ENCODE results near the gene DNAJA2.
"Not testable (repeated sequence)": the region's sequence is repeated elsewhere in the genome, so short reads cannot be mapped to it uniquely, and the experiment has no call there.

DNAJA2 gene

DNA sequence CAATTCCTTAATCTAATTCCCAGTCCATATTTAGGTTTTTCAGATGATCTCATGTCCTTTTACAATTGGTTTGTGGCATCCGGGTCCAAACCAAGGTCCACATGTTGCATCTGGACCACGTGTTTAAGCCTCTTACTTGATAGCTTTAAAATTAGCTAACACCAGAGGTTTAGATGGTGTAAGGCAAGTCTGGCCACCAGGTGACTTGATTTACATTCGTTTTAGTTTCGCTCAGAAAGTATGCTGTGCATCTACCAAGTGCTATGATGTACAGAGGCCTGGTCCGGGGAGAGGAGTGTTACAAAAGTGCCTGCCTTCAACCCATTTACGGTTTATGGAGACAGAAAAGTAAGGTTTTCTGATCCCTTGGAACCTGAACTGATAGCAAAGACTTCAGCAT is 878 bp upstream of the DNAJA2 start:
- no peak for DNase-seq

DNA sequence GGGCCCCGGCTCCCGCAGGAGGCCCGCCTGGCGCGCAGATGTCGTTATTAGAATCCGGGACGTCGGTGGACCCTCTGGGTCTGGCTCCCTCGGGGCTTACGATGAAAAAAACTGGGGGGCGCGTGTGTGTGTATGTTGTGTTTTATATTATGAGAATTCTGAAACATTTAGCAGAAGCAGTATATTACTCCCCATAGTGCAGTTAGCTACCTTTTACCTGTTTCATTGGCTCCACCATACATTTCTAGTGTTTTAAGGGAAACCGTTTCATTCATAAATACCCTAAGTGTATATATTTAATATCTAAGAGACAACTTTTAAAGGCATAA is 486 bp upstream of the DNAJA2 start:
- DNase-seq: no peak

DNA sequence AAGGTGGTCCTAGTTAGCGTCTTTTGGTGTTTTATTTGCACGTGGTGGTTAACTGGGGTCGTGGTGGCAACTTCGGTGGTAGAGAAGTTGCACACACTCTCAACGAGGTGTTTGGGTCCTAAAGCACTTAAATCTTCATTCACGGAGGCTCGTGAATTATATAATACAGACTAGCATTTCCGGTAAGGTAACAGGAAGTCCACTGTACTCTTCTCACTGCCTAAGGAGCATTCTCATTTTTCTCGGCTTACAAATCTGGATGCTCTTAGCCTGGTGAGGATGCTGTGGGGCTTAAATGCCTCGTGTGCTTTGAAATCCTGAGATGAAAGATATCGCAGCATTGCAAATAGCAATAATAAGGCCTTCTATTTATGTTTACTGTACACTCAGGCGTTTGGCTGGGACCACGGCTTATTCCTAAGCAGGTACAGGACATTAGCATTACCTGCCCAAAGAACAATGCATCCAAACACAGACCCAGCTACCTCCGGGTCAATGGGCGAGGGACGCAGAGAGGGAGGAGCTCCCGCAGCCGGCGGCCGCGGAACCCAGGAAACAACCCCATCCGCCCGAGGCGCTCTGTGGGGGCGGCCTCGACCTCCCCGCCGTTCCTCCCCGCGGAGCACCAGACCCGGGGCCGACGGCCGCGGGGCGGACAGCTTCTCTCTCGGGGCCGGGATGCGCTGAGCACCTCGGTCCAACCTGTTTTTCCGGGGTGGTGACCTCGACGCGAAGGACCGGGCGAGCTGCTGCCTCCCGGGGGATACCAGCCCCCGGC is 856 bp downstream of the DNAJA2 start:
- no peak for DNase-seq

DNA sequence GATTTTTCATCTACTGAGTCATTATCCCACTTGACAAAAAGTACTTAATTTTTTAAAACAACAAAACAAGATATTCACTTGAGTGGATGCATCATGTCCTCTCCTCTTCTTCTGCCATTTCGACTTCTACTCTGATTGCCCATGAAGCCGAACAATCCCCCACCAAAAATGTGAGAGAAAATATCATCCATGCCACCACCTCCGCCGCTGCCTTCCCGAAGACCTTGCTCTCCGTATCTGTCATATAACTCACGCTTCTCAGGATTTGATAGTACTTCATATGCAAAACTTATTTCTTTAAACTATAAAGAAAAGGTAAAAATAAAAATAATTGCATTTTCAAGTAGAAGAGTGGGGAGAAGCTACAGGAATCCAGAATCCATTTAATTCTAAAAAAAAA is 2.2 kb downstream of the DNAJA2 start:
- DNase-seq: no peak

DNA sequence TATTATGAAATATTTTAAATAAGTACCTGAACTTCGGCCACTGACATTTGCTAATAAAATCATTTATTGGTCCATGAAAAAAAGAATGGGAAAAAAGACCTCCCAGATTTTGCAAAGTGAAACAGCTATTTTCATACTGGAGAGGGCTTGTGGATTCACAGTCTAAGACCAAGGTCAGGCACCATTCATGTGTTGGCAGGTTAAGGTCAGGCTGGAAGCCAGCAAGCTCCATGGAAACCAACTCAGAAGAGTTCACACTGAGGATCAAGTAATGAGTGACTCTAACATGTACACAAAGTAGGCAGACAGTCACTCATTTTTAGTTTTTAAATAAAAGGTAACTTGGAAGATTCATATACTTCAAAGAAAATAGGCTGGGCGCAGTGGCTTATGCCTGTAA is 3.4 kb downstream of the DNAJA2 start:
- no peak for DNase-seq

DNA sequence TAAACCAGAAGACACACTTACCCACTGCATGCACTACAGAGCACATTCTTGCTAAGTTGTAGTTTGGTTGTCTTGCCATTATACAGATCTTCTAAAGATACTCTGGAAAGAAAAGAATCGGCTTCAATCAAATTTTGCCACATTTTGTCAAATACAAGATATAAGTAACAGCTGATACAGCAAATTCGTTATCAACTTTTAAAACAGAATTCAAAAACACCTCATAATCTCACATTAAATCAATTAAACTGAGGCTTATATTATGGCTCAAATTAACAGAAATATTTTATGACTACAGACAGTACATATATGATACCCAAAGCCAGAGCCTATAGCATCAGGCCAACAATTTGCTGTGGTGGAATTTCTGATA is 5.4 kb downstream of the DNAJA2 start:
- DNase-seq: no peak

DNA sequence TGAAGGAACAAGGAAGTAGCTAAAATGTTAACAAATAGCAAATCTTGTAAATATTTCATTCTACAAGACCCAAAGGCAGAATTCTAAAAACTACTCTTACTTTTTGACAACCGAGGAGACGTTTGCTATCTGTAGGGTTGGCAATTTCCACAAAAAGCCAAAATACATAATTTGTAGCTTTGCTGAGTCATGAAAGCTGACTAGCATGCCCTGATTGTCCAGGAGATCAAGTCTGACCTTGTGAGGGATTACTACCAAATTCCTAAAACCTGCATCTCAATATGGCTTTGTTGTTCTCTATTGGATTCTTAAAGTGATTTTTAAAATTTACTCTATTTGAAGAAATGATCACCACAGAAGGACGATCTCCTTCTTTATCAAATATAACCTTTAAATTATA is 10.8 kb downstream of the DNAJA2 start:
- no peak for DNase-seq

DNA sequence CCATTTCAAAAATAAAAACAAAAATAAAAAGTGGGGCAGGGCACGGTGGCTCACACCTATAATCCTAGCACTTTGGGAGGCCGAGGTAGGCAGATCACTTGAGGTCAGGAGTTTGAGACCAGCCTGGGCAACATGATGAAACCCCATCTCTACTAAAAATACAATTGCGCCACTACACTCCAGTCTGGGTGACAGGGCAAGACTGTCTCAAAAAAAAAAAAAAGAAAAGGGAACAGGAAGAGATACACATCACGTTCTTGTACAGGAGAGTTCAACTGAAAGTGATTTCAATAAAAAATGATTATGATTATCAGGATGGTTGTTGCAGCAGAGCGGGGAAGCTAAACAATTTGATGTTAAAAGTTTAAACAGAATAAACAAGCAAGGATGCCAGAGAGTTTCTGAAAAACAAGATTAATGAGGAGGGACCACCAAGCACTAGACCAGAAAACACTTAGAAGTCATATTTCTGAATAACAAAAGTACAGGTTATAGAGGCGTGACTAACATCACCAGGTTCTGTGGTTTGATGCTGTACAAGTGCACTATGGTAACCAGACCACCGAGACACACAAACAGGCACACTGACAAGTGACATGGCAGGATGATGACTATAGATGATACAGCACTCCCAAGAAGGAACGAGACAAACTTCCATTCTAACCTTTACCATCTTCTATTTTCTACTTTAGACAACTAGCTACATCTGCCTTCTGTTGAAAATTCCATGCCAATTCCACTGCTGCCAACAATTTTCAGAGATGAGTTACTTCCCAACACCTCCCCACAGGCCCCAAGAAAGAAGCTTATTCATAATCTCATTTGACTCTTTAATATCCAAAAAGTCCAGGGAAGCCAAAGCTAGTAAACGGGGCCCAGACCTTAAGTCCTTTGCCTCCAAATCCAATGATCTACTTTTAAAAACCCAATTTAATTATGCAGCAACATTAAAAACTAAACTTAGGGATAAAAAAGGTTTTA is 11.8 kb downstream of the DNAJA2 start:
- DNase-seq: no peak

DNA sequence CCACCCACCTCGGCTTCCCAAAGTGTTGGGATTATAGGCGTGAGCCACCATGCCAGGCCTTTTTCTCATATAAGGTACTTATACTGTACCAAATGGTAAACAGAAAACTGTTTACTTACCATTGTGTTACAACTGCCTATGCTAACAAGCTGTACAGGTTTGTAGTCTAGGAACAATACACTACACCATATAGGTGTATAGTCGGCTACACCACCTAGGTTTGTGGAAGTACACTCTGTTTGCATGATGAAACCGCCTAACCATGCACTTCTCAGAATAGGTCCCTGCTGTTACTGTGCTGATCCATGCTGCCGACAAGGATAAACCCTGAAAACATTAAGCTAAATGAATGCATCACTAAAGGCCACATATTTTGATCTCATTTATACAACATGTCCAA is 18.9 kb downstream of the DNAJA2 start:
- no peak for DNase-seq

DNA sequence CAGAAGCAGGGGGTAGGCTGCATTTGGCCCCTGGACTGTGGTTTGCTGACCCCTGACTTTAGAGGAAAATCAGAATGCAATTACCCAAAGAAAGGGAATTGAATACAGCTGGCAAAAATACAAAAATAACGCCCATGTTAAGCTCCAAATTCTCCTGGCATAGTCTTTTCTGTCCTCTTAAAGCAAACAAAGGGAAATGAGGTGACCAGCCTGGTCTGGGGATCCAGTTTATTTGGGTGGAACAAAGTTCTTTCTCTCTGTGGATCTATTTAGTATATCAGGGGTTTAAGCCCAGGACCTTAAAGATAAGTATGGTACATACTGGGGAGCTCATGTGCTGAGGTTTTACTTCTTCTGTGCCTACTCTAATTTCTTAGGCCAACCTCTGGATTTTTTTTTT is 23.5 kb downstream of the DNAJA2 start:
- no peak for DNase-seq

DNA sequence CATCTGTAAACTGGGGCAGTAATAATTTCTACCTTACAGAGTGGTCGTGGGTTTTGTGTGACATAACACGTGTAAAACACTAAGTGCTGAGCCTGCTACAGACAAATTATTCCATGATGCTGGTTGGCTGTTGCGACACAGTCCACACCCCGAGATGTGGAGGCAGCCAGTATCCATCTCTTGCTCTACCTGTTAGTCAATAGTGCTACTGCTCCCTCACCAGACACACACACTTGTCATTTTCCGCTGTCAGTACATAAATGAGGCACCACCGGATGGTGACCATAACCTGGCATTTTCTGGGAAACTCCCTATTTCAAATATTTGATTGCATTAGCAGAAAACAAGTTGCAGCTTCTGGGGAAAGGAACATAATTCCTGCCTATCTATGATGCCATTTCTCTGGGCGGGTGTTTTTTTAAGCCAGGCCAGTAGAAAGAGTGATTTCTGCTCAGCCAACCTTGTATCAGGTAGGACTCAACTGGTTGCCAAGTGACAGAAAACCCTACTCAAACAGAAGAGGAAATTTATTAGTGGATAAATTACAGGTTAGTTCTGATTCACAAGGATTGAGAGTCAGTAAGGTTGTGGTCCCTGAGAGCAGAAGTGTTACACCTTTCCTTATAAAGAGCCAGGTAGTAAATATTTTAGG is 24.1 kb downstream of the DNAJA2 start:
- no peak for DNase-seq

DNA sequence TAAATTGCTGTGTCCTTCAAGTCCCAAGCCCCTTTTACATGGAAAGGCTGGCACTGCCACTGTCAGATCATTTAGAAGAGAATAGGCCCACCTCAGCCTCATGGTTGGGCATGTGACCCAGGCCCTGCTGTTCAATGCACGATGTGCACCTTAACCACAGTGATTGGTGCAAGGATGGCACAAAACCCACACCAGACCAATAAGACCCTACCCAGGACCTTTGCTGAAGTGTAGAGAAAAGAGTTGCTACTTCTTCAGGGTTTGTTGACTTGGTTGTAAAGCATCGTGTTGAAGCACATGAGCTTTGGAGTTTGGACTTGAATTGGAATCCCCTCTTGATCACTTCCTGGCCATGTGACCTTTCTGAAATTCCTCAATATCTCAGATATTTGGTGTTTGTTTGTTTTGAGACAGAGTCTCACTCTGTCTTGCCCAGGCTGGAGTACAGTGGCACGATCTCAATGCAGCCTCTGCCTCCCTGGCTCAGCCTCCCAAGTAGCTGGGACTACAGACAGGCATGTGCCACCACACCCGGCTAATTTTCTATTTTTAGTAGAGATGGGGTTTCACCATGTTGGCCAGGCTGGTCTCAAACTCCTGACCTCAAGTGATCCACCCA is 24.8 kb downstream of the DNAJA2 start:
- no peak for DNase-seq

DNA sequence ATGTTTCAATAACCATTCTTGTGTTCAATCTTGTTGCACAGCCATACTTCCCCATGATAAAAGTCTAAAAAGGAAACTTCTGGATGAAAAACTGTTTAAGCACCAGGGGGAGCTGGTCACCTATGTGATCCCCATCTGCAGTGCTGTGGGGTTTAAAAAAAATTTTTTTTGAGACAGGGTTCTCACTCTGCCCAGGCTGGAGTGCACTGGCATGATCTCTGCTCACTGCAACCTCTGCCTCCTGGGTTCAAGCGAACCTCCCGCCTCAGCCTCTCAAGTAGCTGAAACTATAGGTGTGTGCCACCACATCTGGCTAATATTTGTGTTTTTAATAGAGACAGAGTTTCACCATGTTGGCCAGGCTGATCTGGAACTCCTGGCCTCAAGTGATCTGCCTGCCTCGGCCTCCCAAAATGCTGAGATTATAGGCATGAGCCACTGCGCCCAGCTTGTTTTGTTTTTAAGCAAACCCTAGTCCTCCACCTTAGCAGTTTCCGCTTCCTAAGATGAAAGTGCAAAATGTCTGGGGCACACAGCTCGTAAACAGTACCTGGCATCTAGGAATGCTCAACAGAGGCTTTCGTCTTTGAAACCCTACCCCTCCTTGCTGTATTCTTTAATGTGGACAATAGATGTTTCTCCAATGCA is 25.4 kb downstream of the DNAJA2 start:
- DNase-seq: no peak

DNA sequence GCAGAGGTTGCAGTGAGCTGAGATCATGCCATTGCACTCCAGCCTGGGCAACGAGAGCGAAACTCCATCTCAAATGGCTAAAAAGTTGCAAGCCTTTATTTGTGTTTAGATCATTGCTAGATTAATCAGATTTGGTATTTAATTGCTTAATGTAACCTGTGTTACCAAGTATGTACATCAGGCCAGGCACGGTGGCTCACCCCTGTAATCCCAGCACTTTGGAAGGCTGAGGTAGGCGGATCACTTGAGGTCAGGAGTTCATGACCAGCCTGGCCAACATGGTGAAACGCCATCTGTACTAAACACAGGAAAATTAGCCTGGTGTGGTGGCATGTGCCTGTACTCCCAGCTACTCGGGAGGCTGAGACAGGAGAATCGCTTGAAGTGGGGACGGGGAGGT is 28.8 kb downstream of the DNAJA2 start:
- not testable (repeated sequence) for DNase-seq

DNA sequence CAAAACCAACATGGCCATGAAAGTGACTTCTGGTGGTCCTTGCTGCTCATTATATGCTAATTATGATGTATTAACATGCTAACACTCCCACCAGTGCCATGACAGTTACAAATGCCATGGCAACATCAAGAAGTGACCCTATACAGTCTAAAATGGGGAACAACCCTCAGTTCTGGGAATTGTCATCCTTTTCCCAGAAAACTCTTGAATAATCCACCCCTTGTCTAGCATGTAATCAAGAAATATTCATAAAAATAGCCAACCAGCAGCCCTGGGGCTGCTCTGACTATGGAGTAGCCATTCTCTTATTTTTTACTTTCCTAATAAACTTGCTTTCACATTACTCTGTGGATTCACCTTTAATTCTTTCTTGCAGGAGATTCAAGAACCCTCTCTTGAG is 35.9 kb downstream of the DNAJA2 start:
- no peak for DNase-seq

DNA sequence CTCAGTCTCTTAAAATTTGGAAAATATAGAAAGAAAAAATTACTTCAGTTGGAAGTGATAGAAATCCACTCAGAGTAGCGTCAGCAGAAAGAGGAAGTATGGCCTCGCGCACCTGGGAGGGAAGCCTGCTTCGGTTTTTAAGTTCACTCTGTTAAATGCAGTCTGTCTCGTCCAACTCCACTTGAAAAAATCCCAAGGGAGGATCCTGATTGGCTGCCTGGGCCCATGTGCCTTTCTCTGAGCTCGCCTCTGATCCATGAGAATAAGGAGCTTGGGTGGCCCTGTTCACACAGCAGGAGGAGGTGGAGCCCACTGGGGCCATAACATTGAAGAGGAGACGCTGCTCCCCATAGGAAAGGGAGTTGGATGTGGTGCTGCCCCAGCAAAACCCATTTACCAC is 40.7 kb downstream of the DNAJA2 start:
- DNase-seq: no peak

DNA sequence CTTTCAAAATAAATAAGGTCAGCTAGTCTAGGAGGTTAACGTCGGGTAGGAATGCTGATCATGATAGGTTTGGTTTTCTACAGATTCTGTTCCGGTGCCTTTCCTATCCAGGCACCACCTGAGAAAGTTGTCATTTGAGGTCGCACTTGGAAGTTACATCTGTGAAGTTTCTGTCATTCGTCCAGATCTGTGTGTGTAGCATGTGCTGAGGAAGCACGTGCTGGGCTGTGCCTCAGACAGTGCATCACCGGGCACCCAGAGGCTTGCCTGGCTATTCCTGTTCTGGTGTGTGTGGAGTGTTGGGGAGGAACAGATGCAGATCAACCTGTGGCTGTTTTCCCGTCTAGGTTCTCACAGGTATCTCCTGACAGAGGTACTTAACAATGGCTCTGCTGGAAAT is 42.6 kb downstream of the DNAJA2 start:
- no peak for DNase-seq

DNA sequence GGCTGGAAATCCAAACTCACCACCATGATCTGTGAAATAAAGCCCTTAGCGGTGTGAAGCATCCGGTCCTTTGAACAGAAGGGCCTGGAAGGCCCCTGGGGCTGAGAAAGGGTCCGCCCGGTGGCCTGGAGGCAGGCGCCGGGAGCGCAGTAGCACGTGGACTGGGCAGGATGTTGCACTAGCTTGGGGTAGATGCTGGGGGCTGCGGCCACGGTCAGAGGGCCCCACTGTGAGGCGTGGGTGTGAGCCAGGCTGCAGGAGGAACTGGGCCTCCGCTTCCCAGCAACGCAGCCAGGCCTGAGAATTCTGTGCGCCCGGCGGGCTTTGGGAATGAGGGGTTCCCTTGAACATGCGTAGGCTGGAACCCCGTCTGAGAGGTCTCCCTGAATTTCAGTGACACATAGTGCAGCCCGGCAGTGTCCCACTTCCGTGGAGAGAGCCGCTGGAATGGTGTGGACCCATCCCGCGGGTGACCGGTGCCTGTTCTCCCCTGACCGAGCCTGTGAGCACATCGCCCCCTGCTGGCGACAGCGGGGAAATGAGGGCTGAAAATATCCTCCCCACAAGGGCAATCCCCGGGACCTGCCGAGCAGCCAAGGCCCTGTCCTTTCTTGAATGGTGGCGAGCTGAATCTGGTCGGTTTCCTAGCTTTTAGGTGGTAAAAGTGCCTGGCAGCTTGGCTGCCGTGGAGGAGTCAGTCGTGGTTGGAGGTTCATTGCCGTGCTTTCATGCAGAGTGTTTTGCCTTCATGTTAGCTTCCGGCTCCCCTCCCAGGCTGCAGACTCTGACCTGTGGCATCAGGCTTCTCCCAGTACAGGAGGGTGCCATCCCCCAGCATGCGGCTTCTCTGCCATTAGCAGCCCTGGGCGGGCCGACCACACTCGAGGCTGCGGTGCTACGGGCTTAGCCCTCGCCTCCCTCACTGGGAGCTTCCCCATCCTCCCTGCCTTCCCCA is 43.8 kb downstream of the DNAJA2 start:
- DNase-seq: no peak

DNA sequence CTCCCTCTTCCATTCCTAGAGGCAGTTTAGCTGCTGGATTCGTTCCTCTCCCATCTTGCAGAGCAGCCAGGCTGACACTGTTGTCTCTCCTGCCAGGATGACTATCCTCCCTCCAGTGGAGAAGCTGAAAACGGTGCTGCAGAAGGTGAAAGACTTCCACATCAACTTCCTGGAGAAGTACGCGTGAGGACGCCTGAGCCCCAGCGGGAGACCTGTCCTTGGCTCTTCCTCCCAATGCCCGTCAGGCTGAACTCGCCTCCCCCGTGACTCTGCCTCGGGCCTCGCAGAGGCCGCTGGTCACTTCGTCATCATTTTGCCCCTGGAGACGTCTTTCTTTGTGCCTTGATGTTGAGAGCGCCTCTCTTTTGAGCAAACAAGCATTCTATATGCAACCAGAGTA is 44.7 kb downstream of the DNAJA2 start:
- no peak for DNase-seq

DNA sequence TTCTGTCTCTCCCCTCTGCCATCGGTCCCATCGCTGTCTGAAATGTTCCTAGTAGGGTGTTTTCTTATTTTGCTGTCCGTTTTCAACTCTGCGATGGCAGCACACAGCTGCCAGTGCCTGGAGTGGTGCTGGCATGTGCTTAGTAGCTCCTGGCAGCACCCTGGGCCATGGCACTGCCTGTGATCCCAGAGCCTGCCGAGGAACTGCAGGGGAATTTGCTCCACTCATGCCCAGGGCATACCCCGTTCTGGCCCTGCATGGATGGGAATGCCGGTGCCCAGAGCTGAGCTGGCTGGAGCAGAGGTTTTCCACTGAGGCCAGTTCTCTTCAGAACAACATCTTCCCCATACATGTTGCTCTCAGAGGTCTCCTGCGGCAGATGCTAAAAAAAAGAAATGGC is 46.2 kb downstream of the DNAJA2 start:
- no peak for DNase-seq

DNA sequence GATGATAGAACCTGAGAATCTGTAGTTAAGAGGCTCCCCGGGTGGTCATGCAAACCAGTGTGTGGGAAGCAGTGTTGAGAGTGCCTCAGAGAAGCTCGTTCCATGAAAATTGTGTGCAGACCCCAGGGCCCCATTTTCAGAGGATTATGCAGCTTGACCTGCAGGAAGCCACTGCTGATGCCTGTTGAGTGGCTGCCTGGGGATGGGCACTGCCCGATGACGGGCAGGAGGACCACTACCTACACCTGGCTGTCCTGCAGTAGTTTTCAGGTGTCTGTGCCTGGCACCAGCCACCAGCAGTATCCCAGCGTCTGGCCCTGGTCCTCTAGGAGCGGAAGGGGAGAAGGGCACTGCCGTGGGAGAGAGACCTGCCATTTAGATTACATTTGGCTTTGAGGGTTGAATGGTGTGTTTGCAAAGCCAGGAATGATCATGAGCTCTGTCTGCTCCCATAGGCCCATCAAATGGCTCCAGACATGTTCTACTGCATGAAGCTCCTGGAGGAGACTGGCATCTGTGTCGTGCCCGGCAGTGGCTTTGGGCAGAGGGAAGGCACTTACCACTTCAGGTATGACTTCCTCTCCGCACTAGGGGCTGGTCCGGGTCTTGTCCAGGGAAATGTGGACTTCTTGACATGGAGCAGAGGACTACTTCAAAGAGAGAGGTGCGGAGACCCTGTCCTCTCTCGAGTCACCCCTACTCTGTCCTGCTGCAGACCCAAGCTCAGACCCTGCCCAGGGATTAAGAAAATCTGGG is 46.8 kb downstream of the DNAJA2 start:
- no peak for DNase-seq

Measured in NCI-H2081 treated with DMSO at 0.1 percent for 48 hours (cell line).